ENCODE measurements around the gene SPECC1L.
"Not testable (repeated sequence)": the region's sequence is repeated elsewhere in the genome, so short reads cannot be mapped to it uniquely, and the experiment has no call there.

Gene SPECC1L

DNA sequence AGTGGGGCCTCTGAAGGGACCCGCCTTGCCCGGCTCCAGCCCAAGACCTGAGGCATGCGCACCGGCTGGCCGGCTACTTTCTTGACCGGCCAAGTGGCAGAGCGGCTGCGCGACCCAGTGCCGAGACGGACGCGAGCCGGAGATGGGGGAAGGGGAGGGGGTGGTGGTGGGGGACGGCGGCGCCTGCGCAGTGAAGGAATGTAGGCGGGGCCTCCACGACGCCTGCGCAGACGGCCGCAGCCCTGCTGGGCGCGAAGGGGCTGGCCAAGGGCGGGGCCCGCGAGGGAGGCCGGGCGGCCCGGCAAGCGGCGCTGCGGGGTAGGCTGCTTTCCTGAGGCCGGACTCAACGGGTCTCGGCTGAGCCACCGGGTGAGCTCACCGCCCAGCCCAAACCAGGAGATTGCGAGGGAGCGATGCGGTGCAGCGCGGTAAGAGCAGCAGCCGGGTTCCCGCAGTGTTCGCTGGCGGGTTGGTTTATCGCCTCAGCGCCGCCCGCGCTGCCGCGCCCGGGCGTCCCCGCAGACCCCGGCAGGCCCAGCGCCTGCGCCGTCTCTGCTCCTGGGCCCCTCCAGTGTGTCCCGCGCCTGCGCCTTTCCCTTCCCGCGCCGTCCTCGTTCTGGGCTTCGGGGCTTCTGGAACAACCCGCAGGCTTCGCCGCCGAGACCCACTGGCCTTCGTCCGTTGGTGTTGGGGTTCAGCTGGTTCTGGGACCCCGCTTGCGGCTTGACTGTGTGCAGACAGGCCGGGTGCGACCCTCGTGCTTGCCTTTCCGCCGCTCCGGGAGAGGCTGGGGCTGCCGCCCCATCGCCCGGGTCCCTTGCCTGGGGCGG lies at the start of gene SPECC1L:
TSS of gene SPECC1L (plus strand) at position 276 of the 830 bp plus-strand sequence. CDS start 31,401 bp downstream, outside the sequence.
- peak; percentile 92 for DNase-seq (ENCODE audit: low spot score)

DNA sequence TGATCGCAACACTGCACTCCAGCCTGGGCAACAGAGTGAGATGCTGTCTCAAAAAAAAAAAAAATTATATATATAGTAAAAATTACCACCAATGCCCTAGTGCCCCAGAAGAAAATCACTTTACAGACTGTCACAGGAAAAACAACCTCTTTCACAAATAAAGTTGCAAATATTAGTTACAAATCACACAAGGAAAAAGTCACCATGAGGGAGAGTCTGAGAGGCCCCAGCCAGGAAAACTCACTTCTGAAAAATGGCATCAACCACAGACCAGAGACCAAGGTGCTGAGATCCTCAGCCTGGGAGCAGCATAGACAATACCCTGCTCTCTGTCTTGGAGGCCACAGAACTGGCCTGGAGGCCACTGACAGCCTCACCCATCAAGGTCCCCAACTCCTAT lies 46.2 kb upstream of the SPECC1L start:
- DNase-seq (ENCODE audit: low spot score) = no peak

- no peak for DNase-seq (ENCODE audit: low spot score)
Measured at GRCh38 chr22:24225044-24225601, 45.5 kb upstream of the SPECC1L start.

GRCh38 chr22:24225951-24226350 lies 44.7 kb upstream of the SPECC1L start:
- DNase-seq (ENCODE audit: low spot score) = no peak

- DNase-seq (ENCODE audit: low spot score) = no peak
Measured at GRCh38 chr22:24230911-24231656, 39.5 kb upstream of the SPECC1L start.

DNA sequence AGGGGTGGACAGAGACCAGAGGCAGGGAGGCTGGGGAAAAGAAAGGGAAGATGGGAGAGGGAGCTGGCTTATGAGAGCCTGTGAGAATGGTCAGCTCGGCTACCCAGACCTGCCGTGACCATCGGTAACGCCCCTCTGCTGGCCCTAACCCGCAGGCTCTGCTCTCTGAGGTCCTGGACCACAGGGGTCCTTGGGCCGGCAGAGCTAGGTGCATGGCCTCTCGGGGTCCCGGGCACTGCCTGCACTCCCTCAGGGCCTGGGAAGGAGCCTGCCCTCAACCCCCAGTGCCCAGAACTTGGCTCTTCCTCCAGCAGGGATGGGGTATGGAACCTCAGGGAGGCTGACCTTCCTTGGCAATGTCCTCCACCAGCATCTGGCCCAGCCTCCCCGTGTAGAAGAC lies 38.9 kb upstream of the SPECC1L start:
- no peak for DNase-seq (ENCODE audit: low spot score)

GRCh38 chr22:24232124-24232523 lies 38.5 kb upstream of the SPECC1L start:
- no peak for DNase-seq (ENCODE audit: low spot score)

DNA sequence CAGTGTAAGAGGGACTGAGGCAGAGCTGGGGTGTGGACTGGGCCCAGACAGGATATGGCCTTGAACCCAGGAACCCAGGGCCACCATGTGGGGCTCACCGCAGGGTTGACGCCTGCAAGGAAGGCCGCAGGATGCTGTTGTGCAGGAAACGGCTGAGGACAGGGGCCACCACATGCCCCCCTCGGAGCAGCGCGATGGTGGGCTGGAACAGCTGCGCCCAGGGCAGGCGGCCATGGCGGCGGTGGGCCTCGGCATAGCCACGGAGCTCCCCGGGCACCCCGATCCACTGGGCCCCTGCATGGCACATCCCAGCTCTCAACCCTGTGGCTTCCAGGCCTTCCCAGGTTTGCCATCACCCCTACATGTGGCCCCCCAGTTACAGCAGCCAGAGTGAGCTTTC lies 37.9 kb upstream of the SPECC1L start:
- no peak for DNase-seq (ENCODE audit: low spot score)

GRCh38 chr22:24233235-24233634 lies 37.4 kb upstream of the SPECC1L start:
- no peak for DNase-seq (ENCODE audit: low spot score)

- no peak for DNase-seq (ENCODE audit: low spot score)
Measured at GRCh38 chr22:24233816-24234215, 36.8 kb upstream of the SPECC1L start.

DNA sequence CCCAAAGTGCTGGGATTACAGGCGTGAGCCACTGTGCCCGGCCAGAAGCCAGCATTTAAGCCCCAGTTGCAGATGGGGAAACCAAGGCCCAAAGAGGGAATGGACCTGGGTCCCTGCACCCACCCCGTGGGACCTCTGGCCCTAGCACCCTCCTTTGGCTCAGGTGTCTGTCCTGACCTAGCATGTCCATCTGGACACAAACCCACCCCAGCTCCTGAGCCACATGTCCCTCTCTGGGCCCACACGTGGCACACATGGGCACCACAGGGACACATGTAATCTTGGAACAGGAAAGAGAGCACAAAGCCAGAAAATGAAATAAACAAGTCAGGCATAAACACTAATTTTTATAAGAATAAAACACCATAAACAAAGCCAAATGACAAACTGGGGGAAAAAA lies 35.3 kb upstream of the SPECC1L start:
- no peak for DNase-seq (ENCODE audit: low spot score)

GRCh38 chr22:24236656-24237055 lies 34.0 kb upstream of the SPECC1L start:
- no peak for DNase-seq (ENCODE audit: low spot score)

DNA sequence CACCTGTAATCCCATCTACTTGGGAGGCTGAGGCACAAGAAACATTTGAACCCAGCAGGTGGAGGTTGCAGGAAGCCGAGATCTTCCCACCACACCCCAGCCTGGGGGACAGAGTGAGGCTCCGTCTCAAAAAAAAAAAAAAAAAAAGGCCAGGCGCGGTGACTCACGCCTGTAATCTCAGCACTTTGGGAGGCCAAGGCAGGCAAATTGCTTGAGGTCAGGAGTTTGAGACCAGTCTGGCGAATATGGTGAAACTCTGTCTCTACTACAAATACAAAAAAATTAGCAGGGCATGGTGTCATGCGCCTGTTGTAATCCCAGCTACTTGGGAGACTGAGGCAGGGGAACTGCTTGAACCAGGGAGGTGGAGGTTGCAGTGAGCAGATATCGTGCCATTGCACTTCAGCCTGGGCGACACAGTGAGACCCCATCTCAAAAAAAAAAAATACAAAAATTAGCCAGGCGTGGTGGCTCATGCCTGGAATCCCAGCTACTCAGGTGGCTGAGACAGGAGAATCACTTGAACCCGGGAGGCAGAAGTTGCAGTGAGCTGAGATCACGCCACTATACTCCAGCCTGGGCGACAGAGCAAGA lies 32.4 kb upstream of the SPECC1L start:
- DNase-seq (ENCODE audit: low spot score) = not testable (repeated sequence)

- DNase-seq (ENCODE audit: low spot score) = no peak
Measured at GRCh38 chr22:24240381-24240780, 30.2 kb upstream of the SPECC1L start.

DNA sequence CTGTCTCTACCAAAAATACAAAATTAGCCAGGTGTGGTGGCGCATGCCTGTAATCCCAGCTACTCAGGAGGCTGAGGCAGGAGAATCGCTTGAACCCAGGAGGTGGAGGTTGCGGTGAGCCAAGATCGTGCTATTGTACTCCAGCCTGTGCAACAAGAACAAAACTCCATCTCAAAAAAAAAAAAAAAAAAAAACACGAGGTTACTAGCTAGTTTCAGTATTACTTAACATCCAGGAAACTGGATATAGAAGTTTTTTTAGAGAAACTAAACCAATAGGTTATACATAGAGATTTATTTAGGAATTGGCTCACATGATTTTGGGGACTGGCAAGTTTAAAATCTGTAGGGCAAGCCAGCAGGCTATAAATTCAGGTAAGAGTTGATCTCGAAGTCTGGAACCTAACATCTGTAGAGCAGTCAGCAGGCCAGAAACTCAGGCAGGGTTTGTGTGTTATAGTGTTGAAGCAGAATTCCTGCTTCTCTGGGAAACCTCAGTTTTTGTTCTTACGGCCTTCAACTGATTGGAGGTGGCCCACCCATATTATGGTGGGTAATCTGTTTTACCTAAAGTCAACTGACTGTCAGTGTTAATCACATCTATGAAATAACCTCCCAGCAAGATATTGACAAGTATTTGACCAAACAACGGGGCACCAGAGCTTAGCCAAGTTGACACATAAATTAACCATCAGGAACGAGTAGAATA lies 29.5 kb upstream of the SPECC1L start:
- DNase-seq (ENCODE audit: low spot score) = not testable (repeated sequence)

- DNase-seq (ENCODE audit: low spot score) = not testable (repeated sequence)
Measured at GRCh38 chr22:24243417-24243816, 27.2 kb upstream of the SPECC1L start.

DNA sequence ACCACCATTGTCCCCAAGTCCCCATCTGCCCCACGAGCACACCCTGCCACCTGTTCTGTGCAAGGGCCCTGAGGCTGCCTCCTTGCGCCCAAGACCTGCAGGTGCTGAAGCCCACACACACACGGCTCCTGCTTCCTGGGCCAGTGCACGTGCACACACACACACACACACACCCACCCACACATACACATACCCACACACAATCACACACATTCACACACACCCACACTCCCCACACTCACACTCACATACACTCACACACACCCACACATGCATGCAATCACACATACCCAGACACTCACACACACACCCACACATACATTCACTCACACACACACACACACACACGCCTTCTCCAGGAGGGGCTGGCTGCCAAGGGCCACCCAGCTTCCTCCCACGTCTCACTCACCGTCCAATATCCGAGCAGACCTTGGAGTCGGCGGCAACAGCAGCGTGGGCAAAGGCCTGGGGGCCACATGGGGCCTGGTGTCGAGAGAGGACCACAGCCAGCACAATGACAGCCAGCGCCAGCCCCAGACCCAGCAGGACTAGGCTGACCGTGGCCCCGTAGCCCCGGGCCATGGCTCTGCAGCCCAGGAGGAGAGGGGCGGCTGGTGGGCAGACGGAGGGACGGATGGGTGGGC lies 26.4 kb upstream of the SPECC1L start:
- no peak for DNase-seq (ENCODE audit: low spot score)

GRCh38 chr22:24245030-24245431 lies 25.6 kb upstream of the SPECC1L start, which contains the start of gene GGT5:
GGT5 (minus strand) TSS chr22:24245082; CDS start chr22:24244725, 357 bp downstream.
- not testable (repeated sequence) for DNase-seq (ENCODE audit: low spot score)

DNA sequence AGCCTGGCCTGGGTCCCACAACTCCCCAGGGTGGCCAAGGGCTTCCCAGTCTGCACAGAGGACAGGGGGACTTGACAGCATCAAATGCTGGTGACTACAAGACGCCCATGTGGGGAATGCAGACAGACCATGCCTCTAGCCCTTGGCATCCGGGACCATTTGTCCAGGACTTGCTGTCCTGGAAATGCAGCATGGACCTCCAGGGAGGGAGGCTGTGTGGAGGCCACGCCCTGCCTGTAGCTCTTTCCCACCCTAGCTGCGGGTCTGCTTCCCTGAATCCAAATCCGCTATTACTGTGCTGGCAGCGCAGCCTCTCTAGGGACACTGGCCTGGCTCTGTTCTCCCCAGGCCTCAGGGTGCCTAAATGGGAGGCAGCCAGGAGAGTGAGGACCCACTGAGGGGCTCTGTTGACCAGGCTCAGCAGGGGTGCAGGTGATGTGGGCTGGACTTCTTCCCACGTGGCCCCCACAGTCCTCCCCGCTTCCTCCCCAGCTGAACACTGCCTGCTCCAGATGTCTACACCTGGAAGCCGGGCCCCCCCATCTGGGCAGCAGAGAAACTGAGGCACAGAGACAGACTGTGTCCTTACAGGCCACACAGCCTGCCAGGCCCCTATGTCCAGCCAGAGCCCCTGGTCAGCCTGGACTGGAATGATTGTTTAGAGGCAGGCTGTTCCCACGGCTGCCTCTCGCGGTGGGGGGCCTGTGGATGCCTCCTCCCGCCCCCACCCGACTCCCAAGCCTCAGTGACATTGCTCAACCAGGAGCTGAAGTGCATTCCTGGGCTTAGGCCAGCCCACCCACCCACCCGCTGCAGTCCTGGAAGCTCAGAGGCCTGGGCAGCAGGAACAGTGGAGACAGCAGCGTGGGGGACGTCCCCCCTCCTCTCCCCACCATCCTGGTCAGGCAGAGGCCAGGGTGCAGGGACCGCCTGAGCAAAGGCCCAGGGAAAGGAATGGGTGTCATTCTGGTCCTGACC lies 24.8 kb upstream of the SPECC1L start:
- not testable (repeated sequence) for DNase-seq (ENCODE audit: low spot score)

DNA sequence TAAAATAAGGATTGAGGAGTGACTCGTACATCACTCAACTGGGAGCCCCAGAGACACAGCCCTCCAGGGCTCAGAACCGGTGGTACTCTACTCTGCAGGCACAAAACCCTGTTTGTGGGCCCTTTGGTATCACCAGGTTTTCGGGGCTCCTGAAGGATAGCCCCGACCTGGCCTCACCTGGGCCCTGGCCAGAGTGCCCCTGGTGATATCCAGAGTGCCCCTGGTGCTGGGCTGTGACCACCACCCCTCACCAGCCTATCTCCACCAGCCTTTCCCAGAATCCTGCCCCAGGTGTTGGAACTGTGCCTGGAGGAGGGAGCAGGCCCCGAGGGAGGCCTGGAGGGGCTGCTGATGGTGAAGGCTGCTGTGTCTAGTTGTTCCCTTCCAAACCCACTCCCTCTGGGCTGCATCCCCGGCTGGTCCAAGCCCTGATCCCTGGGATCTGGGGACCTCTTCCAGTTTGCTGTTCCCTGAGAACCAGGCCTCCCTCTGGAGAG lies 23.6 kb upstream of the SPECC1L start:
- peak; percentile 10 for DNase-seq (ENCODE audit: low spot score)
